ENCODE measurements around the gene SMAD2. TPM values are rescaled to one million over a fixed set of nuclear protein-coding genes. Genes with fewer than 3 reads are reported as not detected.

SMAD2 gene
- total and polyA plus RNA-seq, 4 donors, result 11.8 to 31.3 (median 22.8) TPM

- no peaks in the 10 kb centered on the region for H3K27me3 ChIP-seq (ENCODE audit: control insufficient read depth in 4 of 4, insufficient read depth in 4 of 4, low read length in 3 of 4)
- TF ChIP-seq CTCF (IDR thresholded peaks at IDR 0.05; ENCODE audit: low read depth, low read length, missing input control) (no peak), MAX (IDR thresholded peaks at IDR 0.05) (no peak), HNF4A (conservative IDR thresholded peaks at IDR 0.05) (no peak)
- no peak for DNase-seq (ENCODE audit: low spot score)
- H3K4me3 ChIP-seq (ENCODE audit: low read depth in 1 of 3, low read length in 3 of 3), result no peak overlapping the region
- no peak overlapping the region for H3K9ac ChIP-seq (ENCODE audit: low read depth in 1 of 2, low read length in 2 of 2)
- peaks cover 0 to 3% (median 3%) of the 10 kb centered on the region in 4 donors for H3K4me1 ChIP-seq (ENCODE audit: control insufficient read depth in 4 of 4, insufficient read depth in 4 of 4, low read length in 3 of 4)
- no peak overlapping the region for H3K27ac ChIP-seq (ENCODE audit: low read depth in 1 of 2, low read length in 2 of 2)
- no peaks in the 10 kb centered on the region for H3K9me3 ChIP-seq (ENCODE audit: control insufficient read depth in 4 of 4, low read length in 3 of 4)
- peaks cover 0 to 3% (median 0%) of the 10 kb centered on the region in 4 donors for H3K36me3 ChIP-seq (ENCODE audit: control insufficient read depth in 4 of 4, insufficient read depth in 3 of 4, low read depth in 1 of 4, low read length in 3 of 4)
Measured at GRCh38 chr18:47873625-47874024, 56.8 kb downstream of the SMAD2 start.

- Histone ChIP-seq H3K9ac (ENCODE audit: low read depth in 1 of 2, low read length in 2 of 2) (no peak overlapping the region), H3K4me1 (ENCODE audit: control insufficient read depth in 4 of 4, insufficient read depth in 4 of 4, low read length in 3 of 4) (peaks cover 0 to 3% (median 3%) of the 10 kb centered on the region in 4 donors), H3K9me3 (ENCODE audit: control insufficient read depth in 4 of 4, low read length in 3 of 4) (no peaks in the 10 kb centered on the region), H3K27me3 (ENCODE audit: control insufficient read depth in 4 of 4, insufficient read depth in 4 of 4, low read length in 3 of 4) (no peaks in the 10 kb centered on the region), H3K27ac (ENCODE audit: low read depth in 1 of 2, low read length in 2 of 2) (no peak overlapping the region), H3K36me3 (ENCODE audit: control insufficient read depth in 4 of 4, insufficient read depth in 3 of 4, low read depth in 1 of 4, low read length in 3 of 4) (peaks cover 0 to 8% (median 0%) of the 10 kb centered on the region in 4 donors), H3K4me3 (ENCODE audit: low read depth in 1 of 3, low read length in 3 of 3) (no peak overlapping the region)
- TF ChIP-seq GABPA (IDR thresholded peaks at IDR 0.05 in 1 of 2, conservative IDR thresholded peaks at IDR 0.05 in 1 of 2), result no peak
- TF ChIP-seq JUND (IDR thresholded peaks at IDR 0.05), result no peak
- no peak for TF ChIP-seq TAF1 (conservative IDR thresholded peaks at IDR 0.05)
- no peak for TF ChIP-seq MAX (IDR thresholded peaks at IDR 0.05)
- TF ChIP-seq ZBTB33 (IDR thresholded peaks at IDR 0.05), result no peak
- TF ChIP-seq SP1 (IDR thresholded peaks at IDR 0.05), result no peak
- TF ChIP-seq FOXA1 (IDR thresholded peaks at IDR 0.05), result no peak
- no peak for TF ChIP-seq RXRA (IDR thresholded peaks at IDR 0.05)
- no peak for TF ChIP-seq EGR1 (IDR thresholded peaks at IDR 0.05; ENCODE audit: low read depth in 2 of 2)
- TF ChIP-seq CTCF (IDR thresholded peaks at IDR 0.05; ENCODE audit: low read depth, low read length, missing input control), result no peak
- TF ChIP-seq ATF3 (IDR thresholded peaks at IDR 0.05), result no peak
- TF ChIP-seq YY1 (IDR thresholded peaks at IDR 0.05), result no peak
- TF ChIP-seq HNF4G (IDR thresholded peaks at IDR 0.05), result no peak
- TF ChIP-seq FOXA2 (IDR thresholded peaks at IDR 0.05), result no peak
- TF ChIP-seq REST (IDR thresholded peaks at IDR 0.05), result no peak
- no peak for TF ChIP-seq NR2F2 (IDR thresholded peaks at IDR 0.05)
- no peak for TF ChIP-seq HNF4A (conservative IDR thresholded peaks at IDR 0.05)
- TF ChIP-seq RAD21 (IDR thresholded peaks at IDR 0.05), result no peak
- whole genome bisulfite sequencing, result 98% methylated on average over 6 of the region's 6 CpGs
- DNase-seq (ENCODE audit: low spot score), result no peak
Measured at GRCh38 chr18:47872426-47872825, 58.0 kb downstream of the SMAD2 start.

Measured in liver (tissue), 9 donors.